MCF 10A (cell line): Measurements from ENCODE around the gene LEO1. TPM values are rescaled to one million over a fixed set of nuclear protein-coding genes. Genes with fewer than 3 reads are reported as not detected.

Experiments
- total RNA-seq: library from RNA; stranded (reverse); gene quantifications from 2 replicates; pipeline ENCODE4 v1.2.3, GENCODE V29; 2022

LEO1 gene
- total RNA-seq, 1 experiment from 2014 or later = 24.2 TPM

Other genes with a start within 250 kb of the LEO1 start
- 13.4 and 14.3 TPM in 2 replicates for gene LYSMD2, start 234.1 kb downstream of the LEO1 start, total RNA-seq
- 2.8 and 5.3 TPM in 2 replicates for gene TMOD2, start 220.2 kb downstream of the LEO1 start, total RNA-seq
- 93.5 and 94.6 TPM in 2 replicates for gene TMOD3, start 142.1 kb downstream of the LEO1 start, total RNA-seq
- gene MAPK6, start 47.4 kb upstream of the LEO1 start, total RNA-seq = 106 and 114 TPM in 2 replicates
- 0.42 TPM in 1 of 2 replicates, not detected in the other for gene BCL2L10, start 141.0 kb upstream of the LEO1 start, total RNA-seq
- 31.8 and 33.7 TPM in 2 replicates for gene GNB5, start 219.6 kb upstream of the LEO1 start, total RNA-seq